ENCODE results near the gene CAMTA1.

CAMTA1 gene

GRCh38 chr1:7422966-7423365 is 637.7 kb downstream of the CAMTA1 start:
- DNase-seq (ENCODE audit: low spot score), result no peak

GRCh38 chr1:7424352-7424890 is 639.2 kb downstream of the CAMTA1 start:
- no peak for DNase-seq (ENCODE audit: low spot score)
- ChIA-PET CTCF (no interaction called here), POLR2A (ENCODE audit: low non-redundant PET) (no interaction called here)
- no peak for TF ChIP-seq CTCF (conservative IDR thresholded peaks at IDR 0.05; ENCODE audit: low read depth)
- peak overlapping the region; percentile 26; the same call in 1 of the 2 replicates for H3K27ac ChIP-seq

More at GRCh38 chr1:7422966-7423365, 637.7 kb downstream of the CAMTA1 start:
- H3K27ac ChIP-seq, result no peak overlapping the region
- ChIA-PET CTCF (interaction anchor here (0.6 kb wide), 1 partner anchor 214 kb away, joined by 3 read pairs; no protein-coding TSS in a partner anchor), POLR2A (ENCODE audit: low non-redundant PET) (no interaction called here)
- no peak for TF ChIP-seq CTCF (conservative IDR thresholded peaks at IDR 0.05; ENCODE audit: low read depth)

DNA sequence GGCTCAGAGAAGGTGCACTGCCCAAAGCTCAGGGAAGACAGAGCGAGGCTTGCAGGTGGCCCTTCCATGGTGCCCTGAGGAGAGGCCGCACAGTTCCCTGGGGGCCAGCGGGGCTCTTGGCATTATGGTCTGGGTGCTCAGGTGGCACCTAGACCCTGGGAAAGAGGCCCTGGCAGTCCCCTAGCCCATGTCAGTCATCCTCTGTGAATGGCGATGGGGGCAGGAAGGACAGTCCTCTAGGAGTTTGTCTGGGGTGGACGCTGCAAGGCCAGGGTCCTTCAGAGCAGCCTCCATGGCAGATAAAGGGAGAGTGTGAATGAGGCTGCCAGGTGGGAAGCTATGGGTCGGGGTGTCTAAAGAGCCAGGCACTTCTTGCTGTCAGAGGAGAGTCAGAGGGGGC is 640.0 kb downstream of the CAMTA1 start:
- no peak overlapping the region for H3K27ac ChIP-seq
- ChIA-PET POLR2A (ENCODE audit: low non-redundant PET) (no interaction called here), CTCF (no interaction called here)
- DNase-seq (ENCODE audit: low spot score), result no peak
- TF ChIP-seq CTCF (conservative IDR thresholded peaks at IDR 0.05; ENCODE audit: low read depth), result no peak

DNA sequence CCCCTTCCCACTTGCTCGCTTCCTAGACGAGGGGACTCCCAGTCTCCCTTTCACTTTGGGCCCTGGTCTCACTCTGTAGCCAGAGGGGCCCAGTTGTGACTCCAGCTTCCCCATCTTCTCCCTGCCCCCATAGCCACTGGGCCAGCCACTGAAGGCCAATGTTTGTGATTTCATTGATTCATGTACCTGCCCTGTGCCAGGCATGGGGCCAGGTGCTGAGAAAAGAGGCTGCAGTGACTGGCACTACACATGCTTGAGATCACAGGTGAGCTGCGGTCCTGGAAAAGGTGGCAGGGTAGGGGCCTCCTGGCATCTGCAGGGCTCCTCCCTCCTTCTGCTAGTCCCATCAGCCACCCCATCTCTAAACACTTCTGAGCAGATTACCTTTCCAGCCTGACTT is 640.5 kb downstream of the CAMTA1 start:
- TF ChIP-seq CTCF (conservative IDR thresholded peaks at IDR 0.05; ENCODE audit: low read depth), result no peak
- no peak for DNase-seq (ENCODE audit: low spot score)
- ChIA-PET POLR2A (ENCODE audit: low non-redundant PET) (no interaction called here), CTCF (no interaction called here)
- no peak overlapping the region for H3K27ac ChIP-seq

GRCh38 chr1:7426780-7427604 is 641.7 kb downstream of the CAMTA1 start:
- POLR2A ChIA-PET (ENCODE audit: low non-redundant PET), result no interaction called here
- CTCF ChIA-PET, result interaction anchor here (0.6 kb wide), 1 partner anchor 872 kb away, joined by 3 read pairs; no protein-coding TSS in a partner anchor
- no peak for DNase-seq (ENCODE audit: low spot score)
- no peak for TF ChIP-seq CTCF (conservative IDR thresholded peaks at IDR 0.05; ENCODE audit: low read depth)
- H3K27ac ChIP-seq, result no peak overlapping the region

- ChIA-PET POLR2A (ENCODE audit: low non-redundant PET) (no interaction called here), CTCF (interaction anchor here (0.6 kb wide), 1 partner anchor 873 kb away, joined by 3 read pairs; no protein-coding TSS in a partner anchor)
- no peak overlapping the region for H3K27ac ChIP-seq
- DNase-seq (ENCODE audit: low spot score), result no peak
- no peak for TF ChIP-seq CTCF (conservative IDR thresholded peaks at IDR 0.05; ENCODE audit: low read depth)
Observed at GRCh38 chr1:7427605-7428300, 642.5 kb downstream of the CAMTA1 start.
